HG03565 (cell line): ENCODE results near the gene FBXO15.

Source experiments
- ATAC-seq: cut with Tn5 transposase; IDR thresholded peaks from one replicate; pipeline ENCODE4 v1.9.1; 2021; ENCODE audit warnings: mild to moderate bottlenecking, moderate library complexity; ENCODE audit not compliant: unreplicated experiment

Gene FBXO15

GRCh38 chr18:74064510-74064909 is 83.1 kb downstream of the FBXO15 start:
- peak; percentile 33 for ATAC-seq

GRCh38 chr18:74063557-74063956 is 84.1 kb downstream of the FBXO15 start:
- no peak for ATAC-seq

GRCh38 chr18:74063023-74063422 is 84.6 kb downstream of the FBXO15 start:
- no peak for ATAC-seq

- no peak for ATAC-seq
Measured at GRCh38 chr18:74062037-74062436, 85.6 kb downstream of the FBXO15 start.

- no peak for ATAC-seq
Measured at GRCh38 chr18:74060579-74060978, 87.1 kb downstream of the FBXO15 start.

- ATAC-seq = no peak
Measured at GRCh38 chr18:74050807-74051206, 96.8 kb downstream of the FBXO15 start.

- ATAC-seq = peak; percentile 88
Measured at GRCh38 chr18:74040459-74041332, 106.9 kb downstream of the FBXO15 start.

- no peak for ATAC-seq
Measured at GRCh38 chr18:74040008-74040407, 107.6 kb downstream of the FBXO15 start.

- no peak for ATAC-seq
Measured at GRCh38 chr18:74029161-74029560, 118.5 kb downstream of the FBXO15 start.
